NCI-H524 treated with DMSO at 0.1 percent for 48 hours (cell line): ENCODE results near the gene TIAM2.

ENCODE experiments used
- DNase-seq: peaks from one replicate; lab custom pipeline; 2025; lab: John Stamatoyannopoulos, UW

Gene TIAM2

DNA sequence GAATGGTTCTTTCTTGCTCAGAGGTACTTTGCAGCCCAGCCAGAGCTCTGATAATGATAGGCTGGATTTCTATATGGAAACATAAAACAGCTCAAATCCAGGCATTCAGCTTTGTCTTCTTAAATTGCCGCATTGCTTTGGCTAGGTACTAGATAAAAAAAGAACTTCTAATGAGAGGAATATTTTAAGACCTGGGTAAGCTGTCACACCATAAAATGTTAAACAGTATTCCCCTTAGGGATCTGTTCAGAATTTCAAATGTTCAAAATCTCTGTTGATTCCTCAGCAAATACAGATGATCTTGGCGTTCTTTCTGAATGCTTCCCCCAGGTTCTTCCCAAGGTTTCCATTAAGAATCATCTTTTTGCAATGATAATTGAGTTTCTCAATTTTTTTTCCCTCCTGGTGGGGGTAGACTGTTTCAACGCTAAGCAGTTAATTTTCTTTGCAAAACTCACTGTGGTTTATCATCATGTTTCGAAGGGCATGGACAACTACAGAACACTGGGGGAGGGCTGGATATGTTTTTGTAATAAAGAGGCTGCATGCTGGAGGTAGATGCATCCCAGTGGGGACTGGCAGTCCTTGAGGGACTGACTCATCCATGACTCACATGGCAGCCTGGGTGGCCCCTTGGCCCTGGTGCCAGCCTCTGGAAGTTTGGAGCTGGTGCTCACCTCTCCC is 31.0 kb downstream of the TIAM2 start:
- no peak for DNase-seq

DNA sequence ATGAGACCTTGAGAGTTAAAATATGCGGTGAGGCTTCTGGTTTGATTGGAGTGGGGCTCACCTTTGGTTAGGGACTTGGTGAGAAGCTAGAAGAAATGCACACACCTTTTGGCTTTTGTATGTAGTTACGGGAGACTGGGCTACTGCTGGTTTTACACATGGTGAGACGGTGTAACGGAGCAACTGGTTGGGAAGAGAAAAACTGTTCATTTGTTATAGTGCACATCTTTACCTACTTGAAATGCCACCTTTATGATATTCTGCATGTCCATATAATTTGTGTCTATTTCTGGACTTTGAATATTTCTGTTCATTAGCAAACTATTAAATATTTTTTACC is 31.6 kb downstream of the TIAM2 start:
- no peak for DNase-seq

GRCh38 chr6:155030148-155030720 is 35.1 kb downstream of the TIAM2 start:
- DNase-seq, result no peak

GRCh38 chr6:155031091-155031490 is 36.0 kb downstream of the TIAM2 start:
- DNase-seq, result no peak

GRCh38 chr6:155033021-155033791 is 38.1 kb downstream of the TIAM2 start:
- no peak for DNase-seq

- no peak for DNase-seq
These were observed 41.8 kb downstream of the TIAM2 start for GRCh38 chr6:155036907-155037306.

- DNase-seq, result no peak
These were observed 43.0 kb downstream of the TIAM2 start for GRCh38 chr6:155038104-155038503.

DNA sequence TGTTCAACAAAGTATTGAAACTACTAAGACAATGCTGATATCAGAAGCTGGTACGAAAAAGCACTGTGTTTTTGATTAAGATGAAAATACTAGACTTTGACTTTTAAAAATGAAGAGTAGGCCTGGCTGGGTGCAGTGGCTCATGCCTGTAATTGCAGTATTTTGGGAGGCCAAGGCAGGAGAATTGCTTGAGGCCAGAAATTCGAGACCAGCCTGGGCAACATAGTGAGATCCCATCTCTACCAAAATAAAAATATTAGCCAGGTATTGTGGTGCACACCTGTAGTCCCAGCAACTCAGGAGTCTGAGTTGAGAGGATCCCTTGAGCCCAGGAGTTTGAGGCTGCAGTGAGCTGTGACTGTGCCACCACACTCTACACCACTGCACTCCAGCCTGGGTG is 43.4 kb downstream of the TIAM2 start:
- DNase-seq, result no peak

GRCh38 chr6:155039618-155040017 is 44.5 kb downstream of the TIAM2 start:
- no peak for DNase-seq

DNA sequence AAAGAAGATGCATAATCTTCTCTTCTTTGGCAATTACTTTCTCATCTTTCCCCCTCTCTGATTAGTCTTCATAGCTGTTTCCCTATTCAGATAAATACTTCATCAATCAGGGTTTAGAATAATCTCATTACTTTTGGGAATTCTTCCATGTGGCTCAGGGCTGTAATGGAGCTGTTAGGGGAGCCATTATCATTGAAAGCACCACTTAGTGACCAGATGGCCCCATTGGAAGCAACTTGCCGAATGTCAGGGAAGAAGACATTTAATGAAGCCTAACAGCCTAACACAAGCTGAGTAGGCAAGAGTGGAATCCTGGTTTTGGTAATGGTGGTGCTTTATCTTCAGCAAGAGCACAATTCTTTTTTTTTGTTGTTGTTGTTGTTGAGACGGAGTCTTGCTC is 45.0 kb downstream of the TIAM2 start:
- peak; percentile 96 for DNase-seq

GRCh38 chr6:155040901-155041650 is 46.0 kb downstream of the TIAM2 start:
- DNase-seq, result no peak

GRCh38 chr6:155041741-155042279 is 46.7 kb downstream of the TIAM2 start:
- no peak for DNase-seq

GRCh38 chr6:155042983-155043382 is 47.9 kb downstream of the TIAM2 start:
- DNase-seq, result no peak

DNA sequence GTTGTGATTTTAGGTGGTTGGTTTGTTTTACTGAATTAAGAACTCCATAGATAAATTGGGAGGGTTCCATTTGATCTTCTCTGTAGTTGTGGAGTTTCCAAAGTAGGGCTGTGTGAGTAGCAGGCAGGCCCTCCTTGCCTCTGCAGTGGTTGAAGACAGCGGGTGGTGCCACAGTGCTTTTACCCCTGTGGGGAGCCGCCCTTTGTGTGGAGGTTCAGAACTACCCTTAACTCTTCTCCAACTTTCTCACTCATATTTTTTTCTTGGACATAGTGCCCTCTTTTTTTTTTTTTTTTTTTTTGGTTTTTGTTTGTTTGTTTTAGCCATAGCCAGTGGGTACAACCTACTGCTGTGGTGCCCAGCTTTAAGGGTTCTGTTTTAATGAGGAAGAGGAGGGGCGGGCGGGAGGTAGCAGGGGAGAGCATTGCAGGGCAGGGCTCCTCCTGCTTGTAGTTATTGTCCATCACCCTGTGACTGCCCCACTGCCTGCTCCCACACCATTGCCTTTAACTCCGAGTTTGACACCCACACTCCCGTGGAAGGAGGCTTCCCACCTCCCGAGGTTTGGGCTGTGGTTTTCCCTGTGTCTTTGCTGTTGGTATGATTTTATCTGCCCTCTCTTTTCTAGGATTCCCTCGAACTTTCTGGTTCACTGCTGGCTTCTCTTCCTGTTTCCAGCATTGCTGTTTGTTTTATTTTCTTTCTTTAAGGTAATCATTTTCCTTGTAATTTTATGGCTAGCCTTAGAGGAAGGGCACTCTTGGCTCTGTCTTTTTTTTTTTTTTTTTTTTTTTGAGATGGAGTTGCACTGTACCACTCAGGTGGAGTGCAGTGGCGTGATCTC is 50.7 kb downstream of the TIAM2 start:
- DNase-seq, result no peak

DNA sequence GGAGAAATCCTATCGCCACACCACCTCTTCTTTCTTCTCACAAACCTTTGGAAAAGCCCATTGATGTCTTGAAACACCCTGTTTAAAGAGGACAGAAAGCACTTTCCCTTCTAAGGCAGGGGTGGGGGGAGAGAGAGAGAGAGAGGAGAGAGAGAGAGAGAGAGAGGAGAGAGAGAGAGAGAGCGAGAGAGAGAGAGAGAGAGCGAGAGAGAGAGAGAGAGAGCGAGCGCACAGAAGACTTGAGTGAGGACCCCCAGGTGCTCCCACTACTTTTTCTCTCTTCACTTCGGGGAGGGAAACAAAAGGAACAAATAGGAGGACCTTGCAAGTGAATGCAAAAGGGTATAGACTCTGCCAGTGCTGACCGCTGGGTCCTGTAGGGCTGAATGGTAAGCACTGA is 52.4 kb downstream of the TIAM2 start:
- no peak for DNase-seq

DNA sequence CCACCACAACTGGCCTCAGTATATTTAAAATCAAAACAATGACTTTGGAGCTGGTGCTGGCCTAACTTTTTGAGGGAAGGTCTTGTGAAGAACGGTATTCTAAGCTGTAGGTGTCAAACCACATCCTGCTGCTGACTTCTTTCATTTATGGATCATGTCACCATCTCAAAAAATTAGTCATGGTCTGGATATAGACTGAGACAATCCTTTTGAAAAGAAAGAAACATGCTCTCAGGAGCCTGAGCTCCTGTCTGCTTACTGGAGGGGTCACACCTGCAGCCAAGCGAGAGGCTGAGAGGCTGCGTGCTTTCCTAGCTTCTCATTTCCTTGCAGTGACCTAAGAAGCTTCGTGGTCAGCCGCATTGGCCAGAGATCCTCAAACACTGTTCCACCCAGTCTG is 55.2 kb downstream of the TIAM2 start:
- no peak for DNase-seq

DNA sequence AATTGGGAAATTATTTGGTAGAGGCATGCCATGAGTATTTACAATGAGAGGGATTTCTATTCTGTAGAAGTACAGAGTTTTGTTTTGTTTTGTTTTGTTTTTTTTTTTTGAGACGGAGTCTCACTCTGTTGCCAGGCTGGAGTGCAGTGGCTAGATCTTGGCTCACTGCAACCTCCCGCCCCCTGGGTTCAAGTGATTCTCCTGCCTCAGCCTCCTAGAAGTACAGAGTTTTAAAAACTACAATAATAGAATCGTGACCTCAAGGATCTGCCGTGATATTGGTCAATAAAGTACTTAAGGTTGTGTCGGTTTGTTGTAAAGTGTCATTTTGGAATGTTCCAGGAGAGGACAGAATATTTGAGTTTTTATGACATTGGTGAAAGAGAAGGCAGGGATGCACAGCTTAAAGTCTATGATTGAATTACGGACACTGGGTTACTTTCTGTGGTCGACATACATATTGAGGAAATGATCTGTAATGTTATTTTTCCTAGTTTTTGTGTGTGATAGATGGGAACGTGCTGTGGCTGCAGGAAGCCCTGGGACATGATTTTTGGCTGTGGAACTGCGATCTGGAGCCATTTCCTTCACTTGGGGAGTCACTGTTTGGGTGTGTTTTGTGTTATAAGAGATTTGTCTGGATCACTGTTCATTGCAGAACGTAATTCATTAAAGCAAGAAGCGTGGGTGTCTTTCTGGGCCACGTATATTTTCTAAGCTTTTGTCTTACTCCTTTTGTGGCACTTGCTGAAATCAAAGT is 59.6 kb downstream of the TIAM2 start:
- DNase-seq, result no peak

GRCh38 chr6:155055729-155056128 is 60.6 kb downstream of the TIAM2 start:
- DNase-seq, result no peak

- DNase-seq, result no peak
These were observed 61.6 kb downstream of the TIAM2 start for GRCh38 chr6:155056756-155057155.

GRCh38 chr6:155061381-155061780 is 66.3 kb downstream of the TIAM2 start:
- no peak for DNase-seq

GRCh38 chr6:155062866-155063341 is 67.8 kb downstream of the TIAM2 start:
- DNase-seq, result no peak
